GM12874 (cell line): ENCODE measurements around the gene NOPCHAP1.

ENCODE experiments used
- TF ChIP-seq, protein P1 (sequence below): IDR thresholded peaks from 2 replicates; pipeline ENCODE4 v1.5.1; 2011; ENCODE audit warnings: low read depth, mild to moderate bottlenecking, control low read depth, low read length, moderate library complexity; ENCODE audit not compliant: insufficient read depth

The NOPCHAP1 gene

GRCh38 chr12:105014603-105015002 is 28.5 kb downstream of the NOPCHAP1 start:
- TF ChIP-seq, protein P1, sequence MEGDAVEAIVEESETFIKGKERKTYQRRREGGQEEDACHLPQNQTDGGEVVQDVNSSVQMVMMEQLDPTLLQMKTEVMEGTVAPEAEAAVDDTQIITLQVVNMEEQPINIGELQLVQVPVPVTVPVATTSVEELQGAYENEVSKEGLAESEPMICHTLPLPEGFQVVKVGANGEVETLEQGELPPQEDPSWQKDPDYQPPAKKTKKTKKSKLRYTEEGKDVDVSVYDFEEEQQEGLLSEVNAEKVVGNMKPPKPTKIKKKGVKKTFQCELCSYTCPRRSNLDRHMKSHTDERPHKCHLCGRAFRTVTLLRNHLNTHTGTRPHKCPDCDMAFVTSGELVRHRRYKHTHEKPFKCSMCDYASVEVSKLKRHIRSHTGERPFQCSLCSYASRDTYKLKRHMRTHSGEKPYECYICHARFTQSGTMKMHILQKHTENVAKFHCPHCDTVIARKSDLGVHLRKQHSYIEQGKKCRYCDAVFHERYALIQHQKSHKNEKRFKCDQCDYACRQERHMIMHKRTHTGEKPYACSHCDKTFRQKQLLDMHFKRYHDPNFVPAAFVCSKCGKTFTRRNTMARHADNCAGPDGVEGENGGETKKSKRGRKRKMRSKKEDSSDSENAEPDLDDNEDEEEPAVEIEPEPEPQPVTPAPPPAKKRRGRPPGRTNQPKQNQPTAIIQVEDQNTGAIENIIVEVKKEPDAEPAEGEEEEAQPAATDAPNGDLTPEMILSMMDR = no peak

DNA sequence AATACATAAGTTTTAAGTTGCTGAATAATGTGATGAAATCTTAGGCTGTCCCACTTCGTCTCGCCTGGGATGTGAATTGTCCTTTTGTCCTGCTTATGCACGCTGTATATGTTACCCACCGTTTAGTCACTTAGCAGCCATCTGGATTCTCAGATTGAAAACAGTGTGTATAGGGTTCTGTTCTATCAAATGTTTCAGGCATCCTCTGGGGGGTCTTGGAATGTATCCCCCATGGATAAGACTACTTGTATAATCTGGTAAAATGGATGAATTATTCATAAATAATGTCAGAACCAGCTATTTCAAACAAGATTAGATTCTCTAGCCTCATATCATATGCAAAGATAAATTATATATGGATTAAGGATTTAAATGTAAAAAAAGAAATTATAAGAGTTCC is 29.4 kb downstream of the NOPCHAP1 start:
- TF ChIP-seq, protein P1 = no peak

DNA sequence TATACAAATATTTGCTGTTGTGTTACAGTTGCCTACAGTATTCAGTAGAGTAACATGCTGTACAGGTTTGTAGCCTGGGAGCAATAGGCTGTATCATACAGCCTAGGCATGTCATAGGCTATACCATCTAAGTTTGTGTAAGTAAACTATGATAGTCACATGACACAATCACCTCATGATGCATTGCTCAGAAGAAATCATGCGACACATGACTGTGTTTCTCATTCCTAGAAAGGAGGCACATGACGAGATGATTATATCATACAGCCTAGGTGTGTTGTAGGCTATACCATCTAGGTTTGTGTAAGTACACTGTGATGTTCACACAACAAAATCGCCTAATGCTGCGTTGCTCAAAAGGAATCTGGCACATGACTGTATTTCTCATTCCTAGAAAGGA is 31.9 kb downstream of the NOPCHAP1 start:
- TF ChIP-seq, protein P1 = no peak

DNA sequence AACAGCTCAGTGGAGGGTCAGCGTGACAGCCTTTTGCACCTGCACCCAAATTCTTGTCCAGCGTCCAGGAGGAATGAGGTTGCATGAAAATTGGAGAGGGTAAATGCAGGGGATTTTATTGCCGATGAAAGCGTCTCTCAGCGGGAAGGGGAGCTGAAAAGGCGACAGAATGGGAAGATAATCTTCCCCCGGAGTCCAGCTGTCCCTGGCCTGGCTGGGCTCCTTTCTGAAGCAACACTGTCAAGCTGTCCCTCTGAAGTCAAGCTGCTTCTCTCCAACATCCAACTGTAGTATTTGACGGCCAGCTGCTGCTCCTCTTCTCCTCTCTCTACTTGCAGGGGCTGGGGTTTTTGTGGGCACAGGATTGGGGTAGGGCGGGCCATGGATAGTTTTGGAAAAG is 32.7 kb downstream of the NOPCHAP1 start:
- TF ChIP-seq, protein P1 = no peak

GRCh38 chr12:105020241-105020962 is 34.3 kb downstream of the NOPCHAP1 start:
- TF ChIP-seq, protein P1 = no peak

- TF ChIP-seq, protein P1 = no peak
Measured at GRCh38 chr12:105024928-105025327, 38.8 kb downstream of the NOPCHAP1 start.

- TF ChIP-seq, protein P1 = no peak
Measured at GRCh38 chr12:105025890-105026289, 39.8 kb downstream of the NOPCHAP1 start.

DNA sequence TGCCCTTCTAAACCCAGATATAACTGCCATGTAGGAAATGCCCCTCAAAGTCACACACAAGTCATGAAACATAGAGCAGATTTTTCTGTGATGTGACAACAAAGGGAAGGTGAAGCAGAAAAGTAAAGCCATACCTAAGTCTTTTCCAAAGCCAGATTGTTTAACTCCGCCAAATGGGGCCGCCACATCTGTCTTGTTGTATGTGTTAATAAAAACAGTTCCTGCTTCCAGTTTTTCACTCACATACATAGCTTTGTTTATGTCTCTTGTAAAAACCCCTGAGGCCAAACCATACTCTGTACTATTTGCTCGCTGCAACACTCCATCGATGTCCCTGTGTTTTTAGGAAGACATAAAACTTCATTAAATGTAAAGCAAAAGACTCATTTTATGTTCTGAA is 40.3 kb downstream of the NOPCHAP1 start:
- TF ChIP-seq, protein P1 = no peak
